Nephron (organoid): Measurements from ENCODE around the gene EDN1.

Experiments used
- H3K27ac Mint-ChIP-seq, 3 experiments: 2 replicates each; pipeline ENCODE4 v1.8.0; 2020; ENCODE audit warnings: mixed read lengths in 3 of 3, mild to moderate bottlenecking in 2 of 3, moderate library complexity in 1 of 3
- H3K27me3 Mint-ChIP-seq: 2 replicates; pipeline ENCODE4 v1.8.0; 2021; ENCODE audit warnings: low read depth, mild to moderate bottlenecking, moderate library complexity, mixed read lengths
- H3K36me3 Mint-ChIP-seq: 2 replicates; pipeline ENCODE4 v1.8.0; 2020; ENCODE audit warnings: low read depth, mixed read lengths
- H3K4me1 Mint-ChIP-seq: 2 replicates; pipeline ENCODE4 v1.8.0; 2020; ENCODE audit warnings: mixed read lengths
- H3K4me3 Mint-ChIP-seq, 3 experiments: 2 replicates each; pipeline ENCODE4 v1.8.0; 2020; ENCODE audit warnings: mild to moderate bottlenecking in 3 of 3, mixed read lengths in 3 of 3, moderate library complexity in 2 of 3
- H3K9me3 Mint-ChIP-seq: 2 replicates; pipeline ENCODE4 v1.8.0; 2020; ENCODE audit warnings: mixed read lengths
- CTCF ChIP-seq, 3 experiments: fragments of 200-600 bp; sonication (generic); IDR thresholded peaks; one replicate each; pipeline ENCODE4 v1.5.0; 2021; ENCODE audit warnings: antibody characterized with exemption in 3 of 3; ENCODE audit not compliant: unreplicated experiment in 3 of 3

EDN1 gene

DNA sequence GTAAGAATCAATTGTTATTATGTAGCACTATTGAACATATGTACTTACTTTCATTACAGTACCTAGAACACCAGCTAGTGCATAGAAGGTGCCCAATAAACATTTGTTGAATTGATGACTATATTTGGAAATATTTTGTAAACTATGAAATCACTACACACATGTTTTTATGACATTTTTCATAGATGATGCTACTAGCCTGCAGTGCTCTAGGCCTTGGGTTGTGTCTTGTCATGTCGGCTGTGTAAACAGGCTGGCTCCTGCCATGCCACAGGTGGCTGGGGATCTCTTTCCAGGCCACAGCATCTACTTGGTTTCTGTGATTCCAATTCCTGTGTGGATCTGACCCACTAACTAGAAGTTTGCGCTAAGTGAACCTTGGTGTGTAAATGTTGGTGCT lies 43.3 kb upstream of the EDN1 start:
- H3K9me3 Mint-ChIP-seq, result no peaks in the 10 kb centered on the region
- no peak overlapping the region for H3K4me3 Mint-ChIP-seq
- TF ChIP-seq CTCF (IDR thresholded peaks at IDR 0.05; ENCODE audit: unreplicated experiment in 3 of 3), result no peak
- no peaks in the 10 kb centered on the region for H3K27me3 Mint-ChIP-seq
- H3K4me1 Mint-ChIP-seq, result peaks cover 8% of the 10 kb centered on the region
- H3K36me3 Mint-ChIP-seq, result no peaks in the 10 kb centered on the region
- no peak overlapping the region for H3K27ac Mint-ChIP-seq

DNA sequence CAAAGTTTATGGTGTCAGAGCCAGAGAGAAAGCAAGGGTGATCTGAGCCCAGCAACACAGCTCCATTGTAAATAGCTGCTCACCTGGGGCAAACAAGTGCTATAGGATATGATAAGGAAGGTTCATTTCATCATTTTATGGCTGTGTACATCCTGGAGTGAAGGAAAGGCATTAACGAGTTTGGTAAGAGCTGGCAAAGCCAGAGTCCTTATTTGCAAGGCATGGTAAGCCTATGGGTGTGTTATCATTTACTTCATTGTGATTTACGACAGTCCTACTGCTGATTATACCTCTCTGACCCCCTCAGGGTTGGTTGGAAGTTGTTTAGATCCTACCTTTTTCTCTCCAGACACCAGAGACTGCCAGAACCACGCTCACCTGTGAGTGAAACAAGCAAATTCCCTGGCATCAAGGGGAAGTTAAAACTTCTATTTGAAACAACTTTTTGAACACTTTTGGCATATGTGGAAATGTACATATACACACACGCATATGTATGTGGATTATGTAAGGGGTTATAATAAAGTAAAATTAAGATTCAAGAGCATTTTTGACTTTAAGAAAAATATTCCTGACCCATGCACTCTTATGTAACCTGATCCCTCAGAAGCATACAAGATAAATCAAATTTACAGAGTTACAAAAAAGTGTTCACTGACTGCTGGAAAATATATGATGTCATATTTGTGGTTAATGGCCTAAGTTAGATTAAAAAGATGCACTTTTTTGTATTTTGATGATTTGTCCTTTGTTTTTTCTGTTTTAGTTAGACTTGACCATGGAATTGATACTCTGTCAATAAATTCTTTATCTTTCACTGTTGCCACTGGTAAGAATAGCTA lies 40.4 kb upstream of the EDN1 start:
- H3K27ac Mint-ChIP-seq, result no peak overlapping the region
- no peak for TF ChIP-seq CTCF (IDR thresholded peaks at IDR 0.05; ENCODE audit: unreplicated experiment in 3 of 3)
- H3K27me3 Mint-ChIP-seq, result no peaks in the 10 kb centered on the region
- no peaks in the 10 kb centered on the region for H3K36me3 Mint-ChIP-seq
- peaks cover 8% of the 10 kb centered on the region for H3K4me1 Mint-ChIP-seq
- no peak overlapping the region for H3K4me3 Mint-ChIP-seq
- no peaks in the 10 kb centered on the region for H3K9me3 Mint-ChIP-seq

DNA sequence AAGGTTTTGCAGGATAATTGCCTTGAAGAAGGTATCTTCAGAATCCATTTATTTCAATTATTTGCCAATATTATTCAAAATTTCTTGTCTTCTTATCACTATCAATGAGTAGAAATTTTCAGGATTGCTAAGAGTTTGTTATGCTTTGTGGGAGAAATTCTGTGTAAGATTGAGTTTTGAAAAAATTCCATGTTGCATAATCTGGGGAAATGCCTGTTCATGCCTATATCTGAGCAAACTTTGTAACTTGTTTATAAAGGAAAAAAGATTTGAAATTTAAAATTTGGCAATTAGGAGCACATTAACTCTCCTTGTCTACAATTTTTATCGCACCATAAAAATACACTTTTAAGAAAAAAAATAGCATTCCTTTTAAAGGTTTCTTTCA lies 39.8 kb upstream of the EDN1 start:
- H3K27me3 Mint-ChIP-seq, result no peaks in the 10 kb centered on the region
- no peaks in the 10 kb centered on the region for H3K36me3 Mint-ChIP-seq
- H3K4me3 Mint-ChIP-seq, result no peak overlapping the region
- peaks cover 8% of the 10 kb centered on the region for H3K4me1 Mint-ChIP-seq
- no peak overlapping the region for H3K27ac Mint-ChIP-seq
- H3K9me3 Mint-ChIP-seq, result no peaks in the 10 kb centered on the region
- TF ChIP-seq CTCF (IDR thresholded peaks at IDR 0.05; ENCODE audit: unreplicated experiment in 3 of 3), result no peak

DNA sequence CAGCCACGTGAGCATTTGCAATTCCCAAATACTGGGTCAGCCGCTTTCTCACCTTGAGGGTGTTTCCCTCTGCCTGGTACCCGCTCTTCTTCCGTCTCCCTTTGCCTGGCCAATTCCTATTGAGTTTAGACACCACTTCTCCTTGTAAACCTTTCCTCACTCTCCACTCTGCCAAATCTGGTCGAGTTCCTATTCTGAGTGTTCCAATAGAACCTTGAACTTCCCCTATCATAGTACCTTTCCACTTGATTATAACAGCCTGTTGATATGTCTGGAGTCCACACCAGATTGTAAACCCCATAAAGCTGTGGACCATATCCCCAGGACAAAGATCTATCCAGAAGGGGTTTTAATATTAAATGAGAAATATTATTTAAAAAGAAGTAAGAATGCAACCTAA lies 36.0 kb upstream of the EDN1 start:
- no peak for TF ChIP-seq CTCF (IDR thresholded peaks at IDR 0.05; ENCODE audit: unreplicated experiment in 3 of 3)
- Mint-ChIP-seq H3K9me3 (no peaks in the 10 kb centered on the region), H3K27me3 (no peaks in the 10 kb centered on the region), H3K36me3 (no peaks in the 10 kb centered on the region), H3K27ac (no peak overlapping the region), H3K4me3 (no peak overlapping the region), H3K4me1 (no peaks in the 10 kb centered on the region)

- H3K27me3 Mint-ChIP-seq, result no peaks in the 10 kb centered on the region
- H3K36me3 Mint-ChIP-seq, result no peaks in the 10 kb centered on the region
- no peak overlapping the region for H3K4me3 Mint-ChIP-seq
- no peak for TF ChIP-seq CTCF (IDR thresholded peaks at IDR 0.05; ENCODE audit: unreplicated experiment in 3 of 3)
- no peak overlapping the region for H3K27ac Mint-ChIP-seq
- no peaks in the 10 kb centered on the region for H3K4me1 Mint-ChIP-seq
- no peaks in the 10 kb centered on the region for H3K9me3 Mint-ChIP-seq
Observed at GRCh38 chr6:12258191-12258590, 32.0 kb upstream of the EDN1 start.

- Mint-ChIP-seq H3K9me3 (no peaks in the 10 kb centered on the region), H3K4me3 (no peak overlapping the region), H3K4me1 (no peaks in the 10 kb centered on the region), H3K27ac (no peak overlapping the region), H3K27me3 (no peaks in the 10 kb centered on the region), H3K36me3 (no peaks in the 10 kb centered on the region)
- no peak for TF ChIP-seq CTCF (IDR thresholded peaks at IDR 0.05; ENCODE audit: unreplicated experiment in 3 of 3)
Observed at GRCh38 chr6:12258591-12259075, 31.5 kb upstream of the EDN1 start.
